ENCODE results near the gene COL24A1. TPM values are rescaled to one million over a fixed set of nuclear protein-coding genes. Genes with fewer than 3 reads are reported as not detected.

The COL24A1 gene
- total and polyA plus RNA-seq, 2 of the 8 experiments (the other 6 are each of a cell fraction or from before 2014, with no cell fraction given): 0.23 to 1.1 TPM

GRCh38 chr1:86100401-86100800 lies 56.2 kb downstream of the COL24A1 start (continued):
- TF ChIP-seq PHF8 (conservative IDR thresholded peaks at IDR 0.05; ENCODE audit: low read depth, low read length) (no peak), SP4 (IDR thresholded peaks at IDR 0.05; ENCODE audit: low read length) (no peak), GABPA (IDR thresholded peaks at IDR 0.05; ENCODE audit: borderline replicate concordance, insufficient read depth, low read length) (no peak), TEAD4 (IDR thresholded peaks at IDR 0.05; ENCODE audit: low read depth, low read length) (no peak), BACH1 (IDR thresholded peaks at IDR 0.05; ENCODE audit: low read length) (no peak), EGR1 (IDR thresholded peaks at IDR 0.05; ENCODE audit: borderline replicate concordance, low read depth, low read length) (no peak), BCL11A (IDR thresholded peaks at IDR 0.05; ENCODE audit: low read depth in 2 of 2, low read length in 2 of 2) (no peak), ZNF274 (IDR thresholded peaks at IDR 0.05; ENCODE audit: borderline replicate concordance, extremely low read depth, low read length) (no peak), TCF12 (IDR thresholded peaks at IDR 0.05; ENCODE audit: low read depth, low read length) (no peak), MAX (IDR thresholded peaks at IDR 0.05) (no peak)

Data from H1 (cell line).